Upper lobe of left lung (tissue), 6 donors: ENCODE results near the gene PBX3. TPM values are rescaled to one million over a fixed set of nuclear protein-coding genes. Genes with fewer than 3 reads are reported as not detected.

Experiments used
- ATAC-seq, 2 donors: fragments of 200-7000 bp; cut with Tn5 transposase; one replicate each; pipeline ENCODE4 v1.9.1; 2022; ENCODE audit warnings: mild to moderate bottlenecking in 2 of 2, moderate library complexity in 2 of 2; ENCODE audit not compliant: low FRiP score in 2 of 2
- DNase-seq, 2 donors: peaks; one replicate each; pipeline ENCODE4 v3.0.0-alpha.2; 2019 to 2020
- H3K27ac ChIP-seq, 4 donors: fragments of 200-600 bp; sonication (generic); one replicate each; pipeline ENCODE4 v1.5.1; 2016 to 2019
- H3K27me3 ChIP-seq, 4 donors: fragments of 200-600 bp; sonication (generic); one replicate each; pipeline ENCODE4 v1.5.1; 2017 to 2019
- H3K36me3 ChIP-seq, 4 donors: fragments of 200-600 bp; sonication (generic); one replicate each; pipeline ENCODE4 v1.5.1; 2016 to 2019
- H3K4me1 ChIP-seq, 4 donors: fragments of 200-600 bp; sonication (generic); one replicate each; pipeline ENCODE4 v1.5.1; 2018 to 2019
- H3K4me3 ChIP-seq, 4 donors: fragments of 200-600 bp; sonication (generic); one replicate each; pipeline ENCODE4 v1.5.1; 2017 to 2019; ENCODE audit warnings: mild to moderate bottlenecking in 2 of 4, moderate library complexity in 1 of 4
- H3K9me3 ChIP-seq, 4 donors: fragments of 200-600 bp; sonication (generic); one replicate each; pipeline ENCODE4 v1.5.1; 2018 to 2019
- CTCF ChIP-seq, 6 experiments: fragments of 450-650 bp in 4 of 6; fragments of 200-600 bp in 2 of 6; sonication (generic) in 2 of 6; IDR thresholded peaks; one replicate each; pipeline ENCODE4 v1.5.1; 2016 to 2019; ENCODE audit warnings: antibody characterized with exemption in 6 of 6
- EP300 ChIP-seq, 4 donors: sonication (generic); formaldehyde crosslinking; IDR thresholded peaks; one replicate each; pipeline ENCODE4 v1.5.1; 2017; ENCODE audit warnings: antibody characterized with exemption in 4 of 4, control low read depth in 2 of 4
- POLR2A ChIP-seq, 4 donors: fragments of 450-650 bp; IDR thresholded peaks; one replicate each; pipeline ENCODE4 v1.5.1; 2016 to 2017; ENCODE audit warnings: antibody characterized with exemption in 4 of 4, mild to moderate bottlenecking in 2 of 4
- POLR2AphosphoS5 ChIP-seq, 2 donors: sonication (generic); formaldehyde crosslinking; IDR thresholded peaks; one replicate each; pipeline ENCODE4 v1.5.1; 2017; ENCODE audit warnings: antibody characterized with exemption in 2 of 2
- WGBS, 2 donors: methylation state at CpG; one replicate each; pipeline ENCODE4 v1.1.5; 2017 to 2018; 5-methylcytosine and 5-hydroxymethylcytosine counted together
- total RNA-seq, 6 donors: library from RNA; depleted of rRNA in 4 of 6; stranded (reverse); fragments of >200 nt in 4 of 6; gene quantifications; one replicate each; pipeline versions ENCODE4 v1.1.0 to v1.2.1, GENCODE V29; 2016 to 2021
- donor health status: DM: no; HTN: no; CAD: no; lungs with moderate emphysema.
- donor health status: DM: no; HTN: yes; CAD: no; lungs with severe emphysema.

PBX3 gene
- total RNA-seq, 6 donors from 2014 or later = 25.7 to 57.6 (median 41.9) TPM

- Histone ChIP-seq H3K27ac (no peak overlapping the region), H3K27me3 (no peaks in the 10 kb centered on the region), H3K4me1 (no peaks in the 10 kb centered on the region), H3K4me3 (no peak overlapping the region), H3K9me3 (no peaks in the 10 kb centered on the region), H3K36me3 (no peaks in the 10 kb centered on the region)
- WGBS, 2 donors = 84 to 87% methylated on average over 7 to 9 of the region's 9 CpGs
- ATAC-seq (no peak), DNase-seq (peak in 1 of 2 donors; percentile 17)
- TF ChIP-seq EP300 (IDR thresholded peaks at IDR 0.05) (no peak), CTCF (IDR thresholded peaks at IDR 0.05) (no peak), POLR2A (IDR thresholded peaks at IDR 0.05) (no peak), POLR2AphosphoS5 (IDR thresholded peaks at IDR 0.05) (no peak)
Observed at GRCh38 chr9:125988479-125989050, 241.4 kb downstream of the PBX3 start.

- Histone ChIP-seq H3K27me3 (no peaks in the 10 kb centered on the region), H3K9me3 (no peaks in the 10 kb centered on the region), H3K36me3 (no peaks in the 10 kb centered on the region), H3K4me3 (no peak overlapping the region), H3K4me1 (no peaks in the 10 kb centered on the region), H3K27ac (no peak overlapping the region)
- ATAC-seq = peak in 1 of 2 donors; percentile 8
- no peak for TF ChIP-seq POLR2AphosphoS5 (IDR thresholded peaks at IDR 0.05)
- no peak for TF ChIP-seq EP300 (IDR thresholded peaks at IDR 0.05)
- TF ChIP-seq CTCF (IDR thresholded peaks at IDR 0.05) = no peak
- TF ChIP-seq POLR2A (IDR thresholded peaks at IDR 0.05) = no peak
- DNase-seq = peak in 1 of 2 donors; percentile 8
- 79 to 85% methylated on average over 6 to 8 of the region's 8 CpGs for WGBS, 2 donors
Observed at GRCh38 chr9:125989090-125989501, 241.9 kb downstream of the PBX3 start.

- no peak overlapping the region for H3K27ac ChIP-seq
Observed at GRCh38 chr9:125989524-125990180, 242.5 kb downstream of the PBX3 start.

GRCh38 chr9:125990186-125990792, 243.1 kb downstream of the PBX3 start:
- no peak for TF ChIP-seq CTCF (IDR thresholded peaks at IDR 0.05)
- TF ChIP-seq POLR2A (IDR thresholded peaks at IDR 0.05) = no peak
- no peak for TF ChIP-seq EP300 (IDR thresholded peaks at IDR 0.05)
- no peak for TF ChIP-seq POLR2AphosphoS5 (IDR thresholded peaks at IDR 0.05)
- 92% methylated on average over 13 to 16 of the region's 16 CpGs for WGBS, 2 donors
- H3K4me3 ChIP-seq = no peak overlapping the region
- ATAC-seq (no peak), DNase-seq (peak in 1 of 2 donors; percentile 18)
- H3K9me3 ChIP-seq = no peaks in the 10 kb centered on the region
- H3K4me1 ChIP-seq = no peaks in the 10 kb centered on the region
- no peaks in the 10 kb centered on the region for H3K27me3 ChIP-seq
- no peaks in the 10 kb centered on the region for H3K36me3 ChIP-seq
- no peak overlapping the region for H3K27ac ChIP-seq

More at GRCh38 chr9:125989524-125990180, 242.5 kb downstream of the PBX3 start:
- no peak for TF ChIP-seq EP300 (IDR thresholded peaks at IDR 0.05)
- no peak for TF ChIP-seq POLR2AphosphoS5 (IDR thresholded peaks at IDR 0.05)
- TF ChIP-seq CTCF (IDR thresholded peaks at IDR 0.05) = no peak
- no peak for TF ChIP-seq POLR2A (IDR thresholded peaks at IDR 0.05)
- H3K27me3 ChIP-seq = no peaks in the 10 kb centered on the region
- no peak overlapping the region for H3K4me3 ChIP-seq
- ATAC-seq = no peak
- DNase-seq = peak; percentile 18 to 51
- H3K36me3 ChIP-seq = no peaks in the 10 kb centered on the region
- WGBS, 2 donors = 91 to 94% methylated on average over 2 to 6 of the region's 12 CpGs
- H3K9me3 ChIP-seq = no peaks in the 10 kb centered on the region
- H3K4me1 ChIP-seq = no peaks in the 10 kb centered on the region
